Stimulated activated CD8-positive, alpha-beta memory T cell treated with anti-CD3 and anti-CD28 coated beads, Interleukin-7, amount 100 ng/mL, for 4 hours (primary cell): ENCODE results near the gene METTL23.

Source experiments
- DNase-seq, 2 donors: peaks; one replicate each; pipeline ENCODE4 v3.0.0-alpha.2; 2020; ENCODE audit warnings: low read depth in 2 of 2

Gene METTL23, protein sequence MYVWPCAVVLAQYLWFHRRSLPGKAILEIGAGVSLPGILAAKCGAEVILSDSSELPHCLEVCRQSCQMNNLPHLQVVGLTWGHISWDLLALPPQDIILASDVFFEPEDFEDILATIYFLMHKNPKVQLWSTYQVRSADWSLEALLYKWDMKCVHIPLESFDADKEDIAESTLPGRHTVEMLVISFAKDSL

DNA sequence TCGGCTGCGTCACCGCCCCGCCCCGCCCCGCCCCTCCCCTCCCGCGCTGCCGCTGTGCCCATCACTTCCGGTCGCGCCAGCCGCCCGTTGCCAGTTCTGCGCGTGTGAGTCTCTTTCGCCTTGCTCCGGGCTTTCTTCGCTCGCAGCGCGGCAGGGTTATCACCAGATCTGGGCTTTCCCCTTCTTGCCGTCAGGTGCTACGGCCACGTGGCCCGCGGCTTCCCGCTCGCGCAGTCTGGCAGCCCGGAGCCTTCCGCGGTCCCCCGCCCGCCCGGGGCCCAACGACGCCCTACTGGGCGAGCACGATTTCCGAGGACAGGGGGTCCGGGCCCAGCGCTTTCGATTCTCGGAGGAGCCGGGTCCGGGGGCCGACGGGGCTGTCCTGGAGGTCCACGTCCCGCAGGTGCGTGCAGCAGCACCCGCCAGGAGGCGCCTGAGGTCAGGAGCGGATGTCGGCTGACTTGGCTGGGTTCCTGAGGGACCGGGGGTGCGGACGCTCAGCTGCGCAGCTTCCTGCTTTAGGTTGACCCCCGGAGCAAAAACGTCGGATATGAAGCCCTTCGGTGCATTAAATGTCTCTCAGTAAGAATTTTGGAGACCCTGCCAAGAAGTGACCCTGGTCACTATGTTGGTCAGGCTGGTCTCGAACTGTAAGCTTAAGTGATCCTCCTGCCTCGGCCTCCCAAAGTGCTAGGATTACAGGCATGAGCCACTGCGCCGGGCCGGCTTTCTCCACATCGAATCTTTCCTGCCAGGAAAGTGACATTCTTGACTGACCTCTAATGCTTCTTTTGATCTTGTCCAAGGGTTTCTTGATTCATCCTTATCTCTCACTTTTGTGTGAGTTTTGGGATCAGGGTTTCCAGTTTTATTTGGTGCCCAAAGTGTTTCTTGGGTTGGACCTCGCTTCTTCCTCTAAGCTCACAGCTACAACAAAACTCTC lies at the start of gene METTL23:
TSS of gene METTL23 (plus strand) at position 64 of the 943 bp plus-strand sequence. CDS start 2,872 bp downstream, outside the sequence.
- peak; percentile 51 to 68 for DNase-seq

DNA sequence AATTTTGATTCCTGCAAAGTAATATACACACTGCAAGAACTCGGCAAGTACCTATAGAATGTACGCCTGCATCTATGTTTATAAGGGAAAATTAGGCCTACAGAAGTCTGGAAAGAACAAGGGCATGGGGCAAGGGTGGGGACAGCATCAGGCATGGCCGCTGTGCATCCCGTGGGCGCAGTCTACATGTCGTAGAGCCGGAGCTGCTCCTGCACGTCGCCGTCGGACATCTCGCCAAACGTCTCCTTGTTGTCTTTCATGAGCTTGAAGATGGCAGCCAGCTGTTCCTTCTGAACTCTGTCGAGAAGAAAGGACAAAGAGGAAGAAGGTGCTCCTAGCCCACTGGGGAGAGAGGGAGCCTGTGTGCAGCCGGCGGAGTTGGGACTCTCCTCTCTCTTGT lies 49.2 kb upstream of the METTL23 start:
- DNase-seq = no peak

DNA sequence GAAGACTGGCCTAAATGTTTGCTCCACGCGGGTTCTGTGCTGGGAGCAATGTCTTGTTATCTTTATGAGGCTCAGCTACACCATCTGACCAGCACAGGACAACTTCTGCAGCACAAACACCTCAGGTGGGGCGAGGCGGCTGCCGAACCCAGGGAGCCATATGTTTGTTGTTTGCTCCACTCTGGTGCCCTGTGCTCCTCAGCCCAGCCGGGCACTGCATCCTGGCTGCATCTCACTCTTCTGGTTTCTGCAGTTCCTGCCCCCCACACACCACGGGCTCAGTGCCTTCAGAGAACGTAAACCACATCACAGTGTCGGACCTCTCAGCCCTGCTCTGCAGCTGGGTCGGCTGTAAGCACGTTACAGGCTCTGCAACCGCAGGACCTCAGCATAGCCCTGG lies 48.3 kb upstream of the METTL23 start:
- peak; percentile 3 to 24 for DNase-seq

DNA sequence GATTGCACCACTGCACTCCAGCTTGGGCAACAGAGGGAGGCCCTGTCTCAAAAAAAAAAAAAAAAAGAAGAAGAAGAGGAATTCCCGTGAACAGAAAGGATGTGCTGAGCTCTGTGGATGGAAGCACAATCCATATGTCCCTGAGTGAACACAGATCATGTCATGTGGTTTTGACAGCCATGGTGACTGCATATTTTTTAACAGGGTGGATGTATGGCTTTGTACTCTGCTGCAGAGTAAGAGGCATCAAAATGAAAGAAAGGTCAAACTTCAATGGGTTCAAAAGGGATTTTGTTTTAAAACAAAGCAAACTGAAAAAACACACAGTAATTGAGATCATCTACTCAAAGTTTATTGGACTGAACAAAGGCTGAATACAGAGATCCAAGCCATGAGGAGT lies 47.4 kb upstream of the METTL23 start:
- DNase-seq = no peak

DNA sequence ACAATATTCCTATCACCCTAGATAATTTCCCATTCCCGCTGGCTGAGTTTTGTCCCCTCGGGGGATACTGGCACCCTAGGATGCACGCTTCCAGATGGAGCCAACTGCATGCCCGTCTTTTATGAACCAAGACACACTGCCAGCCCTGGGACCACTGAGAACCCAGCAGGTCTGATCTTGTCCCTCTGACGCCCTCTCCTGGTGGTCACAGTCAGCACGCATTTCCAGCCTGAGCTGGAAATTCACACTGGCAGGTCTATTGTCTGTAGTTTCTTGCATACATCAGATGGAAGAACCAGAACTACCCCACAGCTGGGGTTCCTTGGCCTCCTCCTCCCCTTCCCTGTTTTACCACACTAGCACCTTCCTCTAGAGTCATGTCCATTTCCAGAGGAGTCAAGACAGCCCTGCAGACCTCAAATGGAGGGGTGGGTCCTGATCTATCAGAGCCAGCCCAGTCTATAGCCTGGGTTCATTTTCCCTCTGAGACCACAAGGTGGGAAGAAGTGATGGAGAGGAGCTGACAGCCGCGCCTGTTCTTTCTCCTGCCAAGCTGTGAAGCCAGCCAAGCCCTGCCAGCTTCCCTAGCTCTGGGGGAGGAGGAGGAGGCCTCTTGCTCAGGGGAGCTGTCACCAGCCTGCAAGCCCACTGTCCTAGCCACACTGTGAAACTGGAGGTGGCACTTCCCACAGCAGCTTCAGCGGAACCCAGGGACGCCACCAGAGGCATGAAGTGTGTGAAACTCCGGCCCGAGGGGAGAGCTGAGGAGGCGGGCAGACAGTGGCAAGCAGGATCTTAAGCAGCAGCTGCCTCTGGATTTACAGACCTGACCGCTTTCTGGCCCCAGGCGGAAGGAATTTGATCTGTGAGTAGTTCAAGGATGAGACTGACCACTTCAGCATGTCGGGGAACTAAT lies 45.2 kb upstream of the METTL23 start:
- DNase-seq = peak; percentile 41 to 42

DNA sequence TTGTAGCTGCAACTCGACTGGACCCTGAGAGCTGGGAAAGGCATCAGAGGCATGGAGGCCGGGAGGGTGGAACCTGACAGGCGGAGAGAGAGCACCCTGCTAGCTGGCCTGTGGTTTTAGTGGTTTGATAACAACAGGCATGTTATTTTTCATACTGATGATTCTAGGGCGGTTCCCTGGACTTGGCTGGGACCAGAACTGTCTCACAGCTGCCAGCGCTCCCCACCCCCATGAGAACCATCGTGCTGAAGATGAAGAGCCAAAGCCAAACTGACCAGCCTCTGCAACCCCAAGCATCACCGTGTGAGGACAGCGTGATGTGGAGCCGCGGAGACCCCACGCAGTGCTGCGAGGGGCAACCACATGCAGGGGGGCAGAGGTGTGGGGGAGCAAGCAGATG lies 44.3 kb upstream of the METTL23 start:
- DNase-seq = no peak

DNA sequence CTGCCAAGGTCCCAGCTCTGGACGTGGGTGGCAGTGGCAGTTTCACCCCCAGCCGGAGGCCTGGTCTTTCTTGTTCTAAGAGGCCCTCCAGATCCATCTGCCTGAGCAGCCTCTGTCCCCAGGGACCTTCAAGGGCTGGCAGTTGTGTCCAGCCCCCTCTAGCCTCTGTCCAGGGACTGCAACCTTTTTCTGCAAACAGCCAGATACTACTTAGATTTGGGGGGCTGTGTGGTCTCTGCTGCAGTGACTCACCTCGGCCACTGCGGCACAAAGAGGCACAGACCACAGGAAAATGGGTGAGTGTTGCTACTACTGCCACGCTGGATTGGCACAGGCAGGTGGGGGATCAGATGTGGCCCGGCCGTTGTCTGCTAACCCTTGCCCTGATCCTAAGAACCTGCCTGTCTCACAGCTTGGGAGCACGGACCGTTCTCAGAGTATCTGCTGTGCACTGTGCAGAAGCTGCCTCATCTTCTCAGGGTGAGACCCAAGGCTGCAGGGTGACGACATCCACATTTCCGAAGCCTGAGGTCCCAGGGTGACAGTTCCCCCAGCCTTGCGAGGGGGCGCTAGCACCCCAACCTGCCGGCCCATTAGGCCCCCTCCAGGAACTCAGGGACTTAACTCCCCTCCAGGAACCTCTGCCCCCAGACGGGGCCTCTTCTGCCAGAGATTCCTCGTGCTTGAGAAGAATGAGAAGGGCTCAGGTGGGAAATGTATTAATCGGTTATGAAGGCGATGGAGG lies 43.5 kb upstream of the METTL23 start:
- DNase-seq = no peak

DNA sequence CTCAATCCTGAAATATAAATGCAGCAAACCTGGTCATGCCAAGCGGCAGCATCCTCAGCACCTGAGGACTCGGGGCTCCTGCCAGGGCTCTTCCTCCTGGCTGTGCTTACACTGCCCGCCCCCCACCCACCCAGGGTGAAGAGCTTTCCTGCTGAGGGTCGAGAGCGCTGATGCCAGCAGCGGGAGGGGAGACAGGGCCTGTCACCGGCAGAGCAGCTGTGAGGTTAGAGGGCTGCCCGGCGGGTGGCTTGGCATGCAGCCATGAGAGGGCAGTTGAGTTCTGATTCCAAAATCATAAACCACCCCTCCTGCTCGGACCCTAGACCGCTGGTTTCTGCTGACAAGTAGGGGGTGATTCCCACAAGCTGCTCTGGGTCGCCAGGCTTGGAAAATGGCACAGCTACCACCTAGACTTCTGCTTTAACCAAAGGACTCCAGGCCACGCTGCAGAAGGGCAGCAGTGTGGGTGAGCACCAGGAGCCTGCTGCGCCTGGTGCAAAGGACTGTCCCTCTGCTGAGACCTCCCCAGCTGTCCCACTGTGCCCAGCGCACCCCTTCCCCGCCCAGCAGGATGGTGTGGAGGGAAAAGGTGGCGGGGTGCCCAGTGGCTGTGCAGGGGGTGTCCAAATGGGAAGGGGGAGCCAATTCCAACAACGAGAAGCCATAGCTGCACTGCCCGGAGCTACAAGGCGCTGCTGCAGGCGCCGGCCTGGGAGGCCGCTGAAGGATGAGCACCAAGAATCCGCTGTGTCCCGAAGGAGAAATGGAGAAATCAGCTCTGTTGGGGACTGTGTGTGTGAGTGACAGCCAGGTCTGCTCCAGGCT lies 42.5 kb upstream of the METTL23 start:
- no peak for DNase-seq

DNA sequence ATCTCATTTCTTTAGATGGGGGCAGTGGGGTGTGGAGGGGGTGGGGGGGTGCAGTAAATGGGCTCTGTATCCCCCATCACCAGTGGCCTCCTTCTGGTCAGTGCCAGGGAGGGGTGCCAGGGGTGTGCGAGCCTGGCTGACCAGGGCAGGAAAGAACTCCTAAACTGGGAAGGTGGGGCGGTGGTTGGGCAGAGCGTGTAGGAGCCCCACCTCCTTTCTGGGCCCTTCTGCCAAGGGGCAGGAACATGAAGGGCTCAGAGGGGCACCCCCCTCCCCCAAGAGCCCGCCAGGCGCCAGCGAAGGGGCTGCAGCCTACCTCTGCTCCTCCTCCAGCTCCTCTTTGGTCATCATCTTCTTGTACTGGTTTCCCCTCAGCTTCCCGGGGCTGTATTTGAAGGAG lies 41.9 kb upstream of the METTL23 start:
- DNase-seq = no peak

DNA sequence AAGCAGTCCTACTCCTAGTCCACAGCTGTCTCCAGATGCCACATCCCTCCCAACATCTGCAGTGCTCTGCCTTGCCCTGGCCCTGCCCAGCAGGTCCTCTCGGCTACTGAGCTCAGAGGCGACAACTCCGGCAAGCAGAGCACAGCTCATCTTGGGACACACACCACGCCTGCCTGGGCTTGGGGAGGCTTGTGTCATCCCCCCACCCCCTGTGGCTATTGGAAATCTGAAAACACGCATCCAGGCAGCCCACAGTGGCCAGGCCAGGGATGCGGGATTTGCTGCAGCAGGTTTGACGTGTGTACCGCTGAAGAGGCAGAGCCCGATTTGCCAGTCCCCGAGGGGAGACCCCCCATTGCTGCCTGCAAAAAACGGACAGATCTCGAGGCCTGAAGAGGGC lies 41.3 kb upstream of the METTL23 start:
- DNase-seq = no peak

DNA sequence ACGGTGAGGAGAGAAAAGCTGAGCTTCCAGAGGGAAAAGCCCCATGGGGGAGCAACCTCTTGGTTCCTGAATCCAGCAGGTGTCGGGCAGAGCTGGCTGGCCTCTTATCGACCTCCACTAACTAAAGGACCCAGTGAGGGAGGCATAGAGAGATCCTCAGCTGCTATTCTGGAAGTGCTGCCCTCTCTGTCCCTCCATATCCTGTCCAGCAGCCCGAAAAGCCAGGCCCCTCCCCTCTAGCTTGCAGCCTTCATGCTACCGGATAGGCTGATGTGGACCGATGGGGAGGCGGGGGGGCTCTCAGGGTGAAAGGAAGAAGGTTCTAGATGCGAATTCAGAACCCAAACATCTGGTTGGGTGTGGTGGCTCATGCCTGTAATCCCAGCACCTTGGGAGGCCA lies 40.8 kb upstream of the METTL23 start:
- DNase-seq = no peak

DNA sequence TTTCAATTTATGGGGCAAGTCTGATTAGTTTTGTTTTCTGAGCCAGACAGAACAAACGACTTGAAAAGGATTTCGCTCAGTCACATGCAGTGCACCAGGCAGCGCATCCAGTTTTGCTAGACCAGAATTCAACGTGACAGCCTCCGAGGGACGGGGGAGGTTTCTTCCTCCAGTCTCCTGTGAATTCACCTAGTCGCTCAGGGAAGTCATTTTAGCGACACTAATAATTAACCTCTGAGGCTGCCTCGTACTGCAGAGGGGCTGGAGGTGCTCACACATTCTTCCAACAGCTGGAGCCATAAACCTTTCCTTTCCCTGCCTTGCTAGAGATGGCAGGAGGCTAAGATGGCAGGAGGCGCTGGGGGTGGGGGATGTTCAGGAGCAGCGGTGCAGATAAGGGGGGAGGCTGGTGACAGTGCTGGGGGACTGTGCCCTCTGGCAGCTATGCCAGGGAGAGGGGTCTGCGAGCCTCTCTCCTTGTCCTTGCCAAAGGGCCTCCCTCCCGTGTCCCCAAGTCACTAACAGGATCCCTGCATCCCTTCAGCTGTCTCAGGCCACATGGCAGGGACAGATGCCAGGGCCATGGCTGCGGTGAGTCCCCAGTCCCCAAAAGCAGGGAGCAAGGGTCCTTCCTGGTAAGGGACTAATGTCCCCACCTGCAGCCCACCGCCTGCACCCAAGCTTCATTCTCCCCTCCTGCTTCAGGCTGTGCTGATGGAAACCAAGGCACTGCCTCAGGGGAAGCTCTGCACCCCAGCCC lies 39.9 kb upstream of the METTL23 start:
- DNase-seq = no peak

DNA sequence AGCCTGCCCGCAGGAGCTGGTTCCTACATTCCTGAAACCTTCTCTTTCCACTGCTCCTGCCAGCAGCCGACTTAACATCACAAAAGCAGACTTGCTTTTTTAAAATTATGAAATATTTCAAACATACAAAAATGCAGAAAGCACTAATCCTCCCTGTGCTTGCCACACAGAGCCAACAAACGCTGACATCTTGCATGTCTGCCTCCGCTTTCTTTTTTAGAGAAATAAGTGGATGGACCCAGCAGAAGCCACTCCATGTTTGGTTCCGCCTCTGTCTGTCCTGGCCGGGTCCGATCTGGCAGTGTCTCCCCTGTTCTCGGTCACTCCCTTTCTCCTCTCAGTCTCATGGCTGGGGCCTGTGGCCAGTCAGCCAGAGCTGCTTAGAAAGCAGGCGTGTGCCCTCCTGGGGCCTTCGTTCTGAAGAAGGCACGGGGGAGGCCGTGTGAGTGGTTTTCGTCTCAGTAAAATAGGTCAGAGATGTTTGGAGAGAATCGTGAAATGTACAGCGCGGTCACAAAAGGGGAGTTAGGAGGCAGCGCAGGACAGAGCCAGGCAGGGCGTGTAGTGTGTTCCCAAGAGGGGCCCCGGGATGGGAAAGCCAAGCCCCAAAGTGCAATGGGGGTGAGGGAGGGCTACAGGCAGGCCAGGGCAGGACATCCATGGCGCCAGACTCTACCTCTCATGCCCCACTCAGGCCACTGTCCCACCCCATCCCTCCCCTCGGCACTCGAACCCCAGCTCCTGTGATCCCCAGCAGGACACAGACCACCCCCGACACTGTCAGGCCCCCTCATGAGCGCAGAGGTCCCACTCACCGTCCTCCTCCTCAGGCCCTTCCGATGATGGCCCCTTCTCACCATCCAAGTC lies 39.1 kb upstream of the METTL23 start:
- DNase-seq = no peak

DNA sequence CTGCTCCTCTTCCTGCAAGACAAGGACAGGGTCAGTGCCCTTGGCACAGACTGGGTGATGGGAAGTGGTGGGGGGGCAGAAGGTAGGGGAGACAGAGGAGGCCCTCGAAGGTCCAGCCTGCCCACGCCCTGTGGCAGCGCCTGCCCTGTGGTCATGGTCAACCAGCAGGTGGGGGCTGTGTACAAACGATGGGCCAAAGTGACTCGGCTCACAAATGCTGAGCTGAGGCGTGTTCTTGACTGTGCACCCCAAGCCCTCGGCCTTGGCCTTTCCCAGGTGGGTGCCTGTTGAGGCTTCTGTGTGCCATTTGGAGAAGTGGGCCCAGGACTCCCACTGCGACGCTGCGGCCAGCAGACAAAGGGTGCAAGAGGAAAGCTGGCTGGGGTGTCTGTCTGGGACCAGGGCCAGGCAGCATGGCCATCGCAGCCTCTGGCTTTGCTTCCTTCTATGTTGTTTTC lies 38.4 kb upstream of the METTL23 start:
- no peak for DNase-seq

DNA sequence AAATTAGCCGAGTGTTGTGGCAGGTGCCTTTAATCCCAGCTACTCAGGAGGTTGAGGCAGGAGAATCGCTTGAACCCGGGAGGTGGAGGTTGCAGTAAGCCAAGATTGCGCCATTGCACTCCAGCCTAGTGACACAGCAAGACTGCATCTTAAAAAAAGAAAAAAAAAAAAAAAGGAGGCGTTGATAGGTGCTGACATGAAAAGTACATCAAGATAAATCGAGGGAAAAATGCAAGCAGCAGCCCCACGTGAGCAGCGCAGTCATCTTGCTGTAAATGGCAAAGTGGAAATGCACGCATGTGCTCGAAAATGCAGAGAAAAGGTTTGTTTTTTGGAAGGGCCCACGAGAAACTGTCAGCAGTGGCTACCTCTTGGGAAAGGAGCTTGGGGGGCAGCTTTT lies 36.8 kb upstream of the METTL23 start:
- DNase-seq = no peak

DNA sequence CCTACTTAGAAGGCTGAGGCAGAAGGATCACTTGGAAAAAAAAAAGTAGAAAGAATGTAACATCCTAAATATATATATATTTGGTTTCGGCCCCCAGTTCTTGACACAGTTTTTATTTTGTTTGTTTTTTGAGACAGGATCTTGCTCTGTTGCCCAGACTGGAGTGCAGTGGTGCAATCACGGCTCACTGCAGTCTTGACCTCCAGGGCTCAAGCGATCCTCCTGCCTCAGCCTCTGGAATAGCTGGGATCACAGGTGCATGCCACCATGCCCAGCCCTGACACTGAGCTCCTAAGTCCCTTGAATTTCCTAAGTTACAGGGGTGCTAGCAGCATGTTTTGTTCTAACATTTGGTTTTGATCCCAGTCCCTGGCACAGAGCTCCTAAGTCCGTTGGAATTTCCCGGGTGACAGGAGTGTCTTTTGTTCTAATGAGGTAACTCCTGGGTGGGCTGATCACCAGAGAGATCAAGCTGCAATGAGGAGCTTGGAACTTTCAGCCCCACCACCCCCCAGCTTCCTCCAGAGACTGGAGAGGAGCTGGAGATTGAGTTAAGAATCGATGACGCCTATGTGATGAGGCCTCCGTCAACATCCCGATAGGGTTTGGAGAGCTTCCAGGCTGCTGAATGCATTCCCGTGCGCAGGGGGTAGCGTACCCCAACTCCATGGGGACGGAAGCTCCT lies 35.9 kb upstream of the METTL23 start:
- DNase-seq = no peak

DNA sequence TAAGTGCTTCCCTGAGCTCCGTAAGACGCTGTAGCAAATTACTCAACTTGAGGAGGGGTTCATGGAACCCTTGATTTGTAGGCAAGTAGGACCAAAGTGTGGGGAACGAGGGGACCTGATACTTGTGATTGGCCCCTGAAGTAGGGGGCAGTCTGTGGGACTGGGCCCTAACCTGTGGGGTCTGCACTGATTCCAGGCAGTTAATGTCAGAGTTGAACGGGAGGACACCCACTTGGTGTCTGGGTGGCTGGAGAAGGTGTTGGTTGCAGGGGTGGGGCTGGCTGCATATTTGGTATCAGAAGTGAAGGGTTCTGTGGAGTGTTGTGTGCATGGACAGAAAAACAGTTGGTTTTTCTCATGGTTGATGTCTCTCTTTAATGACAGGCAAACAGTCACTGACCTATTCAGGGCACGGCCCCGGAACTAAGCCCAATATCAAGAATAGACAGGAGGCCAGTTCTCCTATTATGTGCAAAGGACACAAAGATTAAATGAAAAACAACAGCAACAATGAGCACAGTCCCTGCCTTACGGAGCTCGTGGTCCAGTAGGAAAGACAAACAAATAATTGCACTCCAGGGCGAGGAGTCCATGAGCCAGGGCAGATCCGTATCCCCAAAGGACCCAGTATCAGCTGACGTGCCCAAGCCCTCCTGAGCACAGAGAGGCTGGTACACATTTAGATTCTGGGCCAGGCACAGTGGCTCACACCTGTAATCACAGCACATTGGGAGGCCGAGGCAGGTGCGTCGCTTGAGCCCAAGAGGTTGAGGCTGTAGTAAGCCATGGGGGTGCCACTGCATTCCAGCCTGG lies 35.1 kb upstream of the METTL23 start:
- no peak for DNase-seq
